HCT116 (cell line): ENCODE measurements around the gene SLC25A51. TPM values are rescaled to one million over a fixed set of nuclear protein-coding genes. Genes with fewer than 3 reads are reported as not detected.

ENCODE experiments used
- ATAC-seq: fragments of 200-7000 bp; cut with Tn5 transposase; 2 replicates; pipeline ENCODE4 v1.9.1; 2020; ENCODE audit warnings: mild to moderate bottlenecking, moderate library complexity
- BruUV-seq: library from RNA; stranded (reverse); fragments of 400-500 nt; replicated peaks from 2 replicates; lab custom pipeline; 2021; lab: Mats Ljungman, UMichigan
- CTCF ChIA-PET: fragments of 300-600 bp; sonication (Branson Sonifier 250); formaldehyde crosslinking; loops from one replicate; lab custom pipeline; 2021; ENCODE audit warnings: antibody characterized with exemption; lab: Charles Lee
- POLR2A ChIA-PET: fragments of 300-600, 350-600 bp; sonication (Branson Sonifier 250); formaldehyde crosslinking; loops from one replicate; lab custom pipeline; 2021; ENCODE audit warnings: antibody characterized with exemption; lab: Charles Lee
- RAD21 ChIA-PET, 2 experiments: fragments of 300-600 bp; sonication (Branson Sonifier 250); formaldehyde crosslinking; loops; one replicate each; lab custom pipeline; 2023; ENCODE audit warnings: low total read pairs in 2 of 2; ENCODE audit not compliant: uncharacterized antibody in 2 of 2, unreplicated experiment in 2 of 2, low non-redundant PET in 1 of 2; lab: Charles Lee
- DNase-seq: peaks from one replicate; pipeline ENCODE4 v3.0.0-alpha.2; 2010; ENCODE audit warnings: low read depth, low spot score
- H2AFZ ChIP-seq: fragments of 200-600 bp; shearing (Covaris generic), sonication (generic); 2 replicates; pipeline ENCODE4 v1.6.1; 2017; ENCODE audit warnings: low read depth, mixed run types, mixed read lengths, antibody characterized with exemption, low read length; ENCODE audit not compliant: poor library complexity, severe bottlenecking
- H3K27ac ChIP-seq: 2 replicates; pipeline ENCODE4 v1.5.1; 2012; ENCODE audit warnings: low read depth, low read length
- H3K27me3 ChIP-seq: fragments of 200-600 bp; sonication (generic); 2 replicates; pipeline ENCODE4 v1.6.1; 2016; ENCODE audit warnings: mixed run types, low read length, mixed read lengths; ENCODE audit not compliant: insufficient read depth
- H3K36me3 ChIP-seq, 2 experiments: fragments of 200-500 bp in 1 of 2; fragments of 200-600 bp in 1 of 2; sonication (Bioruptor generic) in 1 of 2; sonication (generic) in 1 of 2; 2 replicates each; pipeline versions ENCODE4 v1.5.1 to v1.6.1; 2014 to 2016; ENCODE audit warnings: low read length in 2 of 2, inconsistent platforms in 1 of 2, mixed read lengths in 1 of 2, mixed run types in 1 of 2; ENCODE audit not compliant: insufficient read depth in 2 of 2, control insufficient read depth in 1 of 2
- H3K4me1 ChIP-seq, 2 experiments: fragments of 200-600 bp in 1 of 2; sonication (generic) in 1 of 2; 2 replicates each; pipeline versions ENCODE4 v1.5.1 to v1.6.1; 2012 to 2017; ENCODE audit warnings: low read length in 2 of 2, inconsistent platforms in 1 of 2, mild to moderate bottlenecking in 1 of 2, mixed read lengths in 1 of 2, mixed run types in 1 of 2, moderate library complexity in 1 of 2; ENCODE audit not compliant: insufficient read depth in 2 of 2, control insufficient read depth in 1 of 2
- H3K4me2 ChIP-seq: fragments of 200-600 bp; sonication (generic); 2 replicates; pipeline ENCODE4 v1.6.1; 2017; ENCODE audit warnings: mixed run types, low read length, mixed read lengths
- H3K4me3 ChIP-seq, 2 experiments: fragments of 200-600 bp in 1 of 2; sonication (generic) in 1 of 2; replicated peaks in 1 of 2; 2 replicates each; pipeline ENCODE4 v1.5.1; 2011 to 2016; ENCODE audit warnings: low read length in 2 of 2, control low read depth in 1 of 2, low read depth in 1 of 2, mild to moderate bottlenecking in 1 of 2, mixed read lengths in 1 of 2, mixed run types in 1 of 2
- H3K79me2 ChIP-seq: fragments of 200-600 bp; sonication (generic); 2 replicates; pipeline ENCODE4 v1.6.1; 2017; ENCODE audit warnings: mild to moderate bottlenecking, mixed run types, low read length, moderate library complexity, mixed read lengths; ENCODE audit not compliant: insufficient read depth
- H3K9ac ChIP-seq: fragments of 200-600 bp; sonication (generic); 2 replicates; pipeline ENCODE4 v1.6.1; 2016; ENCODE audit warnings: low read length, mixed read lengths
- H3K9me2 ChIP-seq: fragments of 200-600 bp; sonication (generic), shearing (Covaris generic); 2 replicates; pipeline ENCODE4 v1.6.1; 2017; ENCODE audit warnings: mixed run types, mild to moderate bottlenecking, moderate library complexity; ENCODE audit not compliant: insufficient read depth
- H3K9me3 ChIP-seq, 2 experiments: fragments of 200-500 bp in 1 of 2; fragments of 200-600 bp in 1 of 2; sonication (Bioruptor generic) in 1 of 2; sonication (generic) in 1 of 2; 2 replicates each; pipeline ENCODE4 v1.6.1; 2014 to 2017; ENCODE audit warnings: low read length in 2 of 2, mixed read lengths in 2 of 2, inconsistent platforms in 1 of 2, low read depth in 1 of 2, mild to moderate bottlenecking in 1 of 2, mixed run types in 1 of 2, moderate library complexity in 1 of 2; ENCODE audit not compliant: control insufficient read depth in 1 of 2, insufficient read depth in 1 of 2
- H4K20me1 ChIP-seq: fragments of 200-600 bp; sonication (generic), shearing (Covaris generic); 2 replicates; pipeline ENCODE4 v1.6.1; 2017; ENCODE audit warnings: mixed run types, mild to moderate bottlenecking, moderate library complexity; ENCODE audit not compliant: insufficient read depth
- CBX3 ChIP-seq: IDR thresholded peaks from 2 replicates; pipeline ENCODE4 v1.6.1; 2012; ENCODE audit warnings: low read depth
- CEBPB ChIP-seq: IDR thresholded peaks from 2 replicates; pipeline ENCODE4 v1.6.1; 2012; ENCODE audit warnings: low read depth
- EGR1 ChIP-seq: IDR thresholded peaks from 2 replicates; pipeline ENCODE4 v1.6.1; 2012; ENCODE audit warnings: low read depth
- ELF1 ChIP-seq: IDR thresholded peaks from 2 replicates; pipeline ENCODE4 v1.6.1; 2012; ENCODE audit warnings: low read depth, borderline replicate concordance
- EZH2 ChIP-seq: fragments of 200-600 bp; sonication (generic); IDR thresholded peaks from 2 replicates; pipeline ENCODE4 v1.6.1; 2017; ENCODE audit warnings: antibody characterized with exemption, mixed run types
- EZH2phosphoT487 ChIP-seq: fragments of 200-600 bp; IDR thresholded peaks from 2 replicates; pipeline ENCODE4 v1.6.1; 2018; ENCODE audit warnings: antibody characterized with exemption, borderline replicate concordance
- FOSL1 ChIP-seq: IDR thresholded peaks from 2 replicates; pipeline ENCODE4 v1.6.1; 2012; ENCODE audit warnings: low read depth
- JUND ChIP-seq: IDR thresholded peaks from 2 replicates; pipeline ENCODE4 v1.6.1; 2012
- POLR2AphosphoS5 ChIP-seq: IDR thresholded peaks from 2 replicates; pipeline ENCODE4 v1.6.1; 2011; ENCODE audit warnings: mild to moderate bottlenecking, low read depth, low read length, moderate library complexity
- RAD21 ChIP-seq: IDR thresholded peaks from 2 replicates; pipeline ENCODE4 v1.6.1; 2012; ENCODE audit warnings: low read depth, mild to moderate bottlenecking
- SP1 ChIP-seq: IDR thresholded peaks from 2 replicates; pipeline ENCODE4 v1.6.1; 2012; ENCODE audit warnings: low read depth
- TCF7L2 ChIP-seq: IDR thresholded peaks from 2 replicates; pipeline ENCODE4 v1.7.0; 2011; ENCODE audit warnings: borderline replicate concordance, inconsistent platforms; ENCODE audit not compliant: insufficient read depth, insufficient read length; ENCODE audit errors: extremely low read depth
- YY1 ChIP-seq: IDR thresholded peaks from 2 replicates; pipeline ENCODE4 v1.6.1; 2011; ENCODE audit warnings: low read length, low read depth, moderate library complexity, mild to moderate bottlenecking; ENCODE audit not compliant: insufficient replicate concordance; ENCODE audit errors: extremely low read depth
- ZFX ChIP-seq: fragments of 450-650 bp; IDR thresholded peaks from 2 replicates; pipeline ENCODE4 v1.6.1; 2017
- ZNF274 ChIP-seq: fragments of 200-500 bp; sonication (Bioruptor generic); IDR thresholded peaks from 2 replicates; pipeline ENCODE4 v1.6.1; 2014; ENCODE audit warnings: mild to moderate bottlenecking, low read depth, low read length, inconsistent platforms
- intact Hi-C: fragments of 100-400 bp; cut with micrococcal nuclease; formaldehyde crosslinking; loops from 2 replicates; pipeline ENCODE4 v1.10.0; 2022
- total RNA-seq: library from RNA; stranded (reverse); gene quantifications from one replicate; pipeline ENCODE4 v1.2.1, GENCODE V29; 2021; ENCODE audit not compliant: unreplicated experiment
- TF ChIP-seq, protein P1 (sequence below): IDR thresholded peaks from 2 replicates; pipeline ENCODE4 v1.6.1; 2012
- TF ChIP-seq, protein P2 (sequence below): IDR thresholded peaks from 2 replicates; pipeline ENCODE4 v1.6.1; 2012
- TF ChIP-seq, protein P3 (sequence below): IDR thresholded peaks from 2 replicates; pipeline ENCODE4 v1.6.1; 2012; ENCODE audit warnings: low read depth

The SLC25A51 gene
- total RNA-seq, 1 experiment from 2014 or later, result 27.3 TPM

DNA sequence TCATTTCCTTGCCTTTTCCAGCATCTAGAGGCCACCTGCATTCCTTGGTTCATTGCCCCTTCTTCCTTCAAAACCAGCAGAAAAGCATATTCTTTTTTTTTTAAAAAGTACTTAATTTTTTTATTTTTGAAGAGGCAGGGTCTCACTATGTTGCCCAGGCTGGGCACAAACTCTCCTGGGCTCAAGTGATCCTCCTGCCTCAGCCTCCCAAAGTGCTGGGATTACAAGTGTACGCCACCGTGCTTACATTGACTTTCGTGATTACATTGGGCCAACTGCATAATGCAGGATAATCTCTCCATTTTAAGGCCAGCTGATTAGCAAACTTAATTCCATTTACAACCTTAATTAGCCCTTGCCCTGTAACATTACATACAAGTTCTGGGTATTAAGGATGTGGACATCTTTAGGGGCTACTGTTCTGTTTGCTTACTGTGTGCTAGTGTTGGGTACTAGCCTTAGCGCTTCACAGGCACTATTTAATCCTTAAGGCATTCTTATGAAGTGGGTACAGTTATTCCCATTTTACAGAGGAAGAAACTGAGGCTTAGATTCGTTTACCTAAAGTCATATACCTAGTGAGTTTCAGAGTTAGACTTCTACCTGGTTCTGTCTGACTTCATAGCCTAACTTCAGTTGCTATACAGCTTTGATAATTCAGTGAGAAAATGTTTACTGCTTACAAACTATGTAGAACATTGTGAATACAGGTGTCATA lies 33.7 kb downstream of the SLC25A51 start (continued):
- TF ChIP-seq, protein P1, sequence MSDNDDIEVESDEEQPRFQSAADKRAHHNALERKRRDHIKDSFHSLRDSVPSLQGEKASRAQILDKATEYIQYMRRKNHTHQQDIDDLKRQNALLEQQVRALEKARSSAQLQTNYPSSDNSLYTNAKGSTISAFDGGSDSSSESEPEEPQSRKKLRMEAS, result no peak
- TF ChIP-seq RAD21 (no peak), EZH2phosphoT487 (no peak), ELF1 (no peak), POLR2AphosphoS5 (no peak), ZFX (no peak), CBX3 (no peak), FOSL1 (no peak), YY1 (no peak), EZH2 (no peak), JUND (no peak)

DNA sequence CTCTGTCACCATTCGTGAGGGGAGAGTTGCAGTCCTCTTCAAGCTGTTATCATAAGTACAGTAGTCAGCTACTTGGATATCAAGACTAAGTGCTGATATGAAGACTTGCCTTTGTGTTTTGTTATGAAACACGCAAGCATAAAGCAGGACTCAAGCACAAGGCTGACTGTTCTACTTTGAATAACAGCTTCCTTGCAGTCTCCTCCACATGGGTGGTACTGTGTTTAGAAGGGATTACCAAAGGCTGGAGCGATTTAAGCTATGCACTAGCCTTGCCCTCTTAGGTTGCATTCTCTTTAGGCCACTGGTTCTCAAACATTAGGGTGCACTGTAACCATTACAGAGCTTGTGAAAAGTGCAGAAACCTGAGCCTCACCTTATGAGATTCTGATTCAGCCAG lies 41.4 kb downstream of the SLC25A51 start:
- no peaks in the 10 kb centered on the region for H3K9me2 ChIP-seq

More for the DNA sequence above, 41.4 kb downstream of the SLC25A51 start:
- POLR2A ChIA-PET, result no interaction called here
- H3K79me2 ChIP-seq, result no peaks in the 10 kb centered on the region
- H3K9ac ChIP-seq, result no peak overlapping the region
- H4K20me1 ChIP-seq, result 0 out of 2 replicates have a peak, but pooled peaks cover 4% of the 10 kb centered on the region
- no TSS peak for BruUV-seq
- no peaks in the 10 kb centered on the region for H3K4me1 ChIP-seq
- H3K27me3 ChIP-seq, result no peaks in the 10 kb centered on the region
- peaks cover 7 to 16% of the 10 kb centered on the region in 2 experiments; a peak in 3 of 4 replicates for H3K36me3 ChIP-seq
- ATAC-seq (no peak), DNase-seq (no peak)
- no peak overlapping the region for H3K4me3 ChIP-seq
- TF ChIP-seq, protein P2, sequence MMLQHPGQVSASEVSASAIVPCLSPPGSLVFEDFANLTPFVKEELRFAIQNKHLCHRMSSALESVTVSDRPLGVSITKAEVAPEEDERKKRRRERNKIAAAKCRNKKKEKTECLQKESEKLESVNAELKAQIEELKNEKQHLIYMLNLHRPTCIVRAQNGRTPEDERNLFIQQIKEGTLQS, result no peak
- no peak for TF ChIP-seq YY1
- TF ChIP-seq, protein P3, sequence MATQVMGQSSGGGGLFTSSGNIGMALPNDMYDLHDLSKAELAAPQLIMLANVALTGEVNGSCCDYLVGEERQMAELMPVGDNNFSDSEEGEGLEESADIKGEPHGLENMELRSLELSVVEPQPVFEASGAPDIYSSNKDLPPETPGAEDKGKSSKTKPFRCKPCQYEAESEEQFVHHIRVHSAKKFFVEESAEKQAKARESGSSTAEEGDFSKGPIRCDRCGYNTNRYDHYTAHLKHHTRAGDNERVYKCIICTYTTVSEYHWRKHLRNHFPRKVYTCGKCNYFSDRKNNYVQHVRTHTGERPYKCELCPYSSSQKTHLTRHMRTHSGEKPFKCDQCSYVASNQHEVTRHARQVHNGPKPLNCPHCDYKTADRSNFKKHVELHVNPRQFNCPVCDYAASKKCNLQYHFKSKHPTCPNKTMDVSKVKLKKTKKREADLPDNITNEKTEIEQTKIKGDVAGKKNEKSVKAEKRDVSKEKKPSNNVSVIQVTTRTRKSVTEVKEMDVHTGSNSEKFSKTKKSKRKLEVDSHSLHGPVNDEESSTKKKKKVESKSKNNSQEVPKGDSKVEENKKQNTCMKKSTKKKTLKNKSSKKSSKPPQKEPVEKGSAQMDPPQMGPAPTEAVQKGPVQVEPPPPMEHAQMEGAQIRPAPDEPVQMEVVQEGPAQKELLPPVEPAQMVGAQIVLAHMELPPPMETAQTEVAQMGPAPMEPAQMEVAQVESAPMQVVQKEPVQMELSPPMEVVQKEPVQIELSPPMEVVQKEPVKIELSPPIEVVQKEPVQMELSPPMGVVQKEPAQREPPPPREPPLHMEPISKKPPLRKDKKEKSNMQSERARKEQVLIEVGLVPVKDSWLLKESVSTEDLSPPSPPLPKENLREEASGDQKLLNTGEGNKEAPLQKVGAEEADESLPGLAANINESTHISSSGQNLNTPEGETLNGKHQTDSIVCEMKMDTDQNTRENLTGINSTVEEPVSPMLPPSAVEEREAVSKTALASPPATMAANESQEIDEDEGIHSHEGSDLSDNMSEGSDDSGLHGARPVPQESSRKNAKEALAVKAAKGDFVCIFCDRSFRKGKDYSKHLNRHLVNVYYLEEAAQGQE, result no peak
- TF ChIP-seq FOSL1, result no peak
- no peak for TF ChIP-seq EGR1
- TF ChIP-seq ZNF274, result no peak
- no peak for TF ChIP-seq SP1
- TF ChIP-seq JUND, result no peak
- no peak for TF ChIP-seq EZH2phosphoT487
- TF ChIP-seq TCF7L2, result no peak
- TF ChIP-seq CEBPB, result no peak
- TF ChIP-seq, protein P1, result no peak
- no peak for TF ChIP-seq ZFX
- no peak for TF ChIP-seq POLR2AphosphoS5
- TF ChIP-seq, all 23 proteins: peak for 0
- intact Hi-C loops, result no loop called here
- RAD21 ChIA-PET, result no interaction called here
- Histone ChIP-seq H2AFZ (no peak overlapping the region), H3K9me3 (no peaks in the 10 kb centered on the region), H3K27ac (no peak overlapping the region), H3K4me2 (no peak overlapping the region)
- CTCF ChIA-PET, result no interaction called here
